Body of pancreas (tissue), 4 donors: ENCODE measurements around the gene CLDN2.

Experiments used
- POLR2A ChIP-seq, 3 donors: fragments of 450-650 bp; IDR thresholded peaks; one replicate each; pipeline ENCODE4 v1.6.1; 2016; ENCODE audit warnings: antibody characterized with exemption in 3 of 3, mild to moderate bottlenecking in 2 of 3
- TF ChIP-seq, protein P1 (sequence below), 7 experiments: fragments of 450-650 bp in 4 of 7; fragments of 200-600 bp in 3 of 7; sonication (generic) in 3 of 7; IDR thresholded peaks; one replicate each; pipeline ENCODE4 v1.5.1; 2016 to 2019; ENCODE audit warnings: antibody characterized with exemption in 7 of 7

DNA sequence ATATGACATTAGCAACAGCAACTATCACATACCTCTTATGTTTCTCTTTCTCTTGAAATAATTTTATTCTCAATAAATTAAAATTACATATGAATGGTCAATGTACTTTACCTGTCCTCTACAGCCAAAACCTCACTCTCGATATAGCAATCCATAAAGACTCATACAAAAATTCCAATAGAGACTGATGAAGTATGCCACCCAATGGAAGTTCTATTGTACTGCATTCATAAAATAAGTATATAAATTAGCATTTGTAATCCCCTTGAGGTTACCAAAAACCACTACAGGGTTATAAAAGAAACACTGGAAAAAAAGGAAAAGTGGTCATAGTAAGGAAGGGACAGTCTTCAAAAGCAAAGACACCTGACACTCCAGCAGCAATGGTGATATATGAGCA is 32.8 kb downstream of the CLDN2 start:
- TF ChIP-seq, protein P1, sequence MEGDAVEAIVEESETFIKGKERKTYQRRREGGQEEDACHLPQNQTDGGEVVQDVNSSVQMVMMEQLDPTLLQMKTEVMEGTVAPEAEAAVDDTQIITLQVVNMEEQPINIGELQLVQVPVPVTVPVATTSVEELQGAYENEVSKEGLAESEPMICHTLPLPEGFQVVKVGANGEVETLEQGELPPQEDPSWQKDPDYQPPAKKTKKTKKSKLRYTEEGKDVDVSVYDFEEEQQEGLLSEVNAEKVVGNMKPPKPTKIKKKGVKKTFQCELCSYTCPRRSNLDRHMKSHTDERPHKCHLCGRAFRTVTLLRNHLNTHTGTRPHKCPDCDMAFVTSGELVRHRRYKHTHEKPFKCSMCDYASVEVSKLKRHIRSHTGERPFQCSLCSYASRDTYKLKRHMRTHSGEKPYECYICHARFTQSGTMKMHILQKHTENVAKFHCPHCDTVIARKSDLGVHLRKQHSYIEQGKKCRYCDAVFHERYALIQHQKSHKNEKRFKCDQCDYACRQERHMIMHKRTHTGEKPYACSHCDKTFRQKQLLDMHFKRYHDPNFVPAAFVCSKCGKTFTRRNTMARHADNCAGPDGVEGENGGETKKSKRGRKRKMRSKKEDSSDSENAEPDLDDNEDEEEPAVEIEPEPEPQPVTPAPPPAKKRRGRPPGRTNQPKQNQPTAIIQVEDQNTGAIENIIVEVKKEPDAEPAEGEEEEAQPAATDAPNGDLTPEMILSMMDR (IDR thresholded peaks at IDR 0.05) = peak; percentile 18 to 59 (median 52)
- TF ChIP-seq POLR2A (IDR thresholded peaks at IDR 0.05) = no peak
